Choroid plexus epithelial cell (primary cell): ENCODE data around the gene EEF1AKMT2.

Experiments
- DNase-seq: peaks from one replicate; pipeline ENCODE4 v3.0.0-alpha.2; 2010; ENCODE audit warnings: low read depth
- H3K4me3 ChIP-seq: 2 replicates; pipeline ENCODE4 v1.5.1; 2011; ENCODE audit warnings: low read depth, mild to moderate bottlenecking, control low read depth, low read length, moderate library complexity
- TF ChIP-seq, protein P1 (sequence below): conservative IDR thresholded peaks from 2 replicates; pipeline ENCODE4 v1.5.1; 2011; ENCODE audit warnings: low read depth, mild to moderate bottlenecking, control low read depth, inconsistent platforms, low read length, moderate library complexity

EEF1AKMT2 gene

DNA sequence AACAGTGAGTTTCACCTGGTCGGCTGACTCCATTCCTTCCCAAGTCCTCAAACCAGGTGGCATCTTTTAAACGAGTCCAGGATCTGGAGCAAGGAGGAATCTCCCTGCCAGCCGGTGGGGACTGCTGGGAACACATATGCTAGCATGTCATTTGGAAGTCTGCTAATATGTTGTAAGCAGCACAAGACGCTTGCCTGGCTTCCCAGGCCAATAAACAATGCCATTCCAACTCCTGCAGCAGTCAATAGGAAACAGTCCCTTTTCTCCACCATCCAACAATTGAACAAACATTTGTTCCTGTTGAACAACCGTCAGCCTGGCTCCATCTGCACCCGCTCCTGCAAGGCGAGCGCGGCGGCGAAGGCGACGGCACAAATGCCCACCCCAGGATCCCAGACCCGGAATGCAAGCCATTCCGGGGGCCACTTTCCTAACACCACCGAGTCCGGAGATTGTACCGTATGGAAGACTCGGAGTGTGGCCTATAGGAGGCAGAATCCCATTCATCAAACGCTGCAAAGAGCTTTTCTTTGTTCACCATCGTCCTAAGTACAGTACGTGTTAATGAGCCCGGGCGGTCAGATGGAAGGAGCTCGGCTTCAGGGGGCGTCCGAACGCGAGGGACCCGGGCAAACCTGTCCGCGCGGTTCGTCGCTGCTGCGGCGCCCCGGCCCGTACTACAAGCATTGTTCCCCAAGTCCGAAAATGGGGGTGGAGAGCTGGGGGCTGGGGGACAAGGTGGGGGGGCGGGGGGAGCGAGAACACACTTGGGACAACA, 49.1 kb downstream of the EEF1AKMT2 start:
- peak; percentile 58 for DNase-seq
- peak overlapping the region; percentile 70 for H3K4me3 ChIP-seq
- TF ChIP-seq, protein P1, sequence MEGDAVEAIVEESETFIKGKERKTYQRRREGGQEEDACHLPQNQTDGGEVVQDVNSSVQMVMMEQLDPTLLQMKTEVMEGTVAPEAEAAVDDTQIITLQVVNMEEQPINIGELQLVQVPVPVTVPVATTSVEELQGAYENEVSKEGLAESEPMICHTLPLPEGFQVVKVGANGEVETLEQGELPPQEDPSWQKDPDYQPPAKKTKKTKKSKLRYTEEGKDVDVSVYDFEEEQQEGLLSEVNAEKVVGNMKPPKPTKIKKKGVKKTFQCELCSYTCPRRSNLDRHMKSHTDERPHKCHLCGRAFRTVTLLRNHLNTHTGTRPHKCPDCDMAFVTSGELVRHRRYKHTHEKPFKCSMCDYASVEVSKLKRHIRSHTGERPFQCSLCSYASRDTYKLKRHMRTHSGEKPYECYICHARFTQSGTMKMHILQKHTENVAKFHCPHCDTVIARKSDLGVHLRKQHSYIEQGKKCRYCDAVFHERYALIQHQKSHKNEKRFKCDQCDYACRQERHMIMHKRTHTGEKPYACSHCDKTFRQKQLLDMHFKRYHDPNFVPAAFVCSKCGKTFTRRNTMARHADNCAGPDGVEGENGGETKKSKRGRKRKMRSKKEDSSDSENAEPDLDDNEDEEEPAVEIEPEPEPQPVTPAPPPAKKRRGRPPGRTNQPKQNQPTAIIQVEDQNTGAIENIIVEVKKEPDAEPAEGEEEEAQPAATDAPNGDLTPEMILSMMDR: peak; percentile 62

DNA sequence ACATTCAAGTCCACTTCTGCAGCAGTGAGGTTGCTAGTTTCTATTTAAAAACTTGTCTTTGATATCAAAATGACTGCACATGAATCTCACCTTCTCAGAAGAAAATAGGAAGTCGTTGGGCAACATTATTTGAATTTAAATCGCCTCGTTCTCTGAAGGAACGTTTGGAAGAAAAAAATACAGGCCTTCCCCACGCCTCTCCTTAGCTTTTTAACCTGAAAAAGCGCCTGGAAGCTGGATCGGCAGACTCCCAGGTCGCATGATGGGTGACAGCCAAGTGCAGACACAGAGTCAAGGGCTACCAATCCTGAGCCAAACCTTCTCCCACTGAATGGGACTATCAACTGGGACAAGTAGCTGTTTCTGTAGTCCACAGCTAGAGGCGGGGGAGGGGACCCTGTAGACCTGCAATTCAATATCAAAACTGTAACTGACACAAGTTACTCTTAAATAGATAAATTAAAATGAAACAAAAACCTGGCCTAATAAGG, 49.7 kb downstream of the EEF1AKMT2 start:
- TF ChIP-seq, protein P1: no peak
- H3K4me3 ChIP-seq: peak overlapping the region; percentile 70
- no peak for DNase-seq

DNA sequence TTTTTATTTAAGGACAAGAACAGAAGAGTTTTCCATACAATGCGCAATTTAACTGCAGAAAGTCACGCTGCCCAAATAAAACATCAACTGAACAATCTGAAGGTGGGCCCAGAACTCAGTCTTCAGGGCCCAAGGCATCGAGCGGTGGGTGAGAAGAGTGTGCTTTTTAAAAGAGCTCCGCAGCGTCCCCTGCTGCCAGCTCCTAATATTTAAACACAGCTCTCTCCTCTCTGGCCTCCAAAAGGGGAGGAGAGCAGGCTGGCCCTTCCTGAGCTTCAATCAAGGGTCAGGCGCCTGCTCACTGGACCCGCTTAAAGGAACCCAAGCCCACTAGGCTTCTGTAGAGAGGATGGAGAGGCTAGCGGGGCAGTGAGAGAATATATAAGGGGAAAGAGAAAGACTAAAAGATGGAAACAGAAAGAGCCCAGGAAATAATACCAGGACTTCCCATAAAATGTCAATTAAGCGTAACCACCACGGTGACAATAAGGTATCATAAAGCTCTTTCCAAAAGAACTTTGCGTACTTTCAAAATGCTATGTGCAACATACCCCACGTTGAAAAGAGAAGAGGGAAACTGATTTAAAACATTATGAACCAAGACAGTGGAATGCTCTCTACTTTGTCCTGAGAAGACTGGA, 50.3 kb downstream of the EEF1AKMT2 start:
- H3K4me3 ChIP-seq: peak overlapping the region; percentile 26
- DNase-seq: peak; percentile 84
- TF ChIP-seq, protein P1: peak; percentile 88

DNA sequence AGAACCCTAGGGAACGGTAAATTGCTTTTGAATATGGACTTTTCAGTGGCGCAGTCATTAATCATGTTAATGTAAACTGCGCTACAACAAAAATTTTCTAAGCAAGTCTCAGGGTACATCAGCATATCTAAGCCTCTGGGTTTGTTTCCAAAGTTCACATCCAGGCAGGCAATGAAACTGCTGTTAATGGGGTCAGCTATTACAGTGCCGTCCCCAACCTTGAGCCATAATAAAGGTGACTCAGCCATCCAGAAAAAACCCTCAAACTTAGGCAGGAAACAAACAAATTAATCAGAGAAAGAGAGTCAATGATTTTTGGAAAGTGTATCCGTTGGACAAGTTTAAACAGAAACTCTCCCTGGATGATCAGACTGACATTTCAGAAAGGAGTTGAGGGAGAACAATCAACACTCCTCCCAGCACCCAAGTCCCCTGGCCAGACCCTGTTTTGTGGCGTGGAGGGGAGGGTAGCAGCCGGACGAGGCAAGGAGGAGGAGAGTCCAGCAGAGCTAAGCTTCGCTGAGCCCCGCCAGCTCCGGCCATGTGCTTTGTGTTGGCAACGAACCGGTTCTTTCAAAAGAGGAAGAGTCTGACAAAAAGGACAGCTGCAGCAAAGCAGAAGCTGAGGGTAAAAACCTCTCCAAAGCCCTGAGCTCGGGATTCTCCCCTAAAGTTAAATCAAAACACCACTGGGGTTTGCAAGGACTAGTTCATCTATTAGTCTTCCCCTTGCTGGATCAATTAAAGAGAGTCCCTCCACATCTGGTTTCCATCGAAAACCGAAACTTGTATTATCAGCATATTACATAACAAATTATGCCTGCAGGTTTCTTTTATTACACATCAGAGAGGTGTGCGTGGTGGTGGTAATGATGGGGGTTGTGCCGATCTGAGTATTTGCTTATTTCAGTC, 51.1 kb downstream of the EEF1AKMT2 start:
- H3K4me3 ChIP-seq: peak overlapping the region; percentile 17
- TF ChIP-seq, protein P1: no peak

DNA sequence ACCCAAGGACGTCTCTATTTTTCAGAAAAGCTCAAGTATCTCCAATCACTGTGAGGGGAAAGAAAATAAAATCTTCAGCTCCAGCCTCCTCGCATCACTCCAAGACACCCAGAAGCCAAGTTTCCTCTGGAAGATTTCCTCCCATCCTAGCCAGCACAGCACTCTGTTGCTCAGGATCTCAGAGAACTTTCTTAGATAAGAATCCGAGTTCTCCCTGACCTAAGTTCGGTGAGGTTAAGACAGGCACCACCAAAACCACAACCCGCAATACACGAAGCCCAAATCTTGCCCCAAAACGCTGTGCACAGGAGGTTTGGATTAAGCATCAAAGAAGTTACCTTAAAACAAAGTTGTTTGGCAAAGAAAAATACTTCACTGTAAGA, 51.7 kb downstream of the EEF1AKMT2 start:
- no peak overlapping the region for H3K4me3 ChIP-seq
- TF ChIP-seq, protein P1: no peak
- no peak for DNase-seq

More for the DNA sequence above, 51.1 kb downstream of the EEF1AKMT2 start:
- peak; percentile 58 for DNase-seq

DNA sequence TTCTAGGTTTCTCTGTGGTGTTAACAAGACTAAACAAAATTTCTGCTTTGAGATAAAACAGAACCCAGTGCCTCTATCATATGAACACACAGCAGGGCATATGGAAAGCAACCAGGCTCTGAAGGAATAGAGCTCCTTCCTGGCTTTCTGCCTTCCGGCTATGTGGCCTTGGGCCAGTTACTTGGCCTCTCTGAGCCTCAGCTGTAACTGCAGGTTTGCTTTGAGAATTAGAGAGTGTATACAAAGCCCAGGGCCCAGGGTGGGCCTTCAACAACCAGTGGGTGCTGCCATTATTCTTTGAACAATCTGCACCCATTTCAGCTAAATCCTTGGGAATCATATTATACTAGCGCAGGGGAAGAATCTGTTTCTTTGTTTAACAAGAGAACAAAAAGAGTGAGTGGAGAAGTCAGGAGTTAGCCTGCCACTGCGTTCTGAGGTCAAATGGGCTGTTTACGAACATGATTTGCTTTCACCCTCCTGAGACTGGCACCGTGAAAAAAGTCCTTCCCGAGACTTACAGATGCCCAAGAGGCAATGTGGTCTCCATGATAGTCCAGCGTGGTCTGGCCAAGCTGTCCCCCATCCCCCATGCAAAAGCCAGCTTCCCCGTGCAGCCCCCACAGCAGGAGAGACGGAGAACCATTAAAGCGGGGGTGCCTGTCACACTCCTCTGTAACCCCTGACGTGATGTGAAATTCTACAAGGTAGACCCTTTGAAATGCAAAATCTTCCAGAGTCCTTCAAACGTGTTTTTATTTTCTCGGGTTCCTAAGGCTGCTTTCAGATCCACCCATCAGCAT, 52.4 kb downstream of the EEF1AKMT2 start:
- H3K4me3 ChIP-seq: no peak overlapping the region

More for the DNA sequence above, 52.4 kb downstream of the EEF1AKMT2 start:
- no peak for DNase-seq
- TF ChIP-seq, protein P1: no peak
